PC-3 (cell line): ENCODE measurements around the gene USP40. TPM values are rescaled to one million over a fixed set of nuclear protein-coding genes. Genes with fewer than 3 reads are reported as not detected.

Experiments used
- ATAC-seq: fragments of 200-7000 bp; cut with Tn5 transposase; 2 replicates; pipeline ENCODE4 v1.9.1; 2020; ENCODE audit warnings: mild to moderate bottlenecking, moderate library complexity
- BruUV-seq: library from RNA; stranded (reverse); fragments of 400-500 nt; replicated peaks from 2 replicates; lab custom pipeline; 2021; lab: Mats Ljungman, UMichigan
- CTCF ChIA-PET: fragments of 300-600 bp; sonication (Branson Sonifier 250); formaldehyde crosslinking; loops from one replicate; lab custom pipeline; 2022; ENCODE audit warnings: antibody characterized with exemption; lab: Charles Lee
- POLR2A ChIA-PET: fragments of 300-600 bp; sonication (Branson Sonifier 250); formaldehyde crosslinking; loops from one replicate; lab custom pipeline; 2022; ENCODE audit warnings: antibody characterized with exemption; ENCODE audit not compliant: unreplicated experiment; lab: Charles Lee
- DNase-seq: peaks from one replicate; pipeline ENCODE4 v3.0.0-alpha.2; 2015
- H2AFZ ChIP-seq: fragments of 300-600 bp; sonication (generic); 2 replicates; pipeline ENCODE4 v1.6.0; 2016; ENCODE audit warnings: antibody characterized with exemption, low read length
- H3F3A ChIP-seq: fragments of 300-600 bp; sonication (generic); one replicate; pipeline ENCODE4 v1.6.0; 2017; ENCODE audit warnings: antibody characterized with exemption, low read length, control low read depth, mild to moderate bottlenecking; ENCODE audit not compliant: unreplicated experiment
- H3K27ac ChIP-seq: fragments of 300-600 bp; sonication (generic); 2 replicates; pipeline ENCODE4 v1.5.1; 2016; ENCODE audit warnings: mild to moderate bottlenecking, low read length
- H3K27me3 ChIP-seq: fragments of 300-600 bp; sonication (generic); 2 replicates; pipeline ENCODE4 v1.6.1; 2016; ENCODE audit warnings: low read length, mixed read lengths
- H3K36me3 ChIP-seq: fragments of 300-600 bp; sonication (generic); 2 replicates; pipeline ENCODE4 v1.6.1; 2016; ENCODE audit warnings: low read depth, mixed run types, low read length, mixed read lengths
- H3K4me1 ChIP-seq: fragments of 300-600 bp; sonication (generic); 2 replicates; pipeline ENCODE4 v1.5.1; 2016; ENCODE audit warnings: low read length; ENCODE audit not compliant: insufficient read depth
- H3K4me2 ChIP-seq: fragments of 300-600 bp; sonication (generic); 2 replicates; pipeline ENCODE4 v1.6.0; 2016; ENCODE audit warnings: low read length
- H3K4me3 ChIP-seq: fragments of 300-600 bp; sonication (generic); 2 replicates; pipeline ENCODE4 v1.5.1; 2016; ENCODE audit warnings: mild to moderate bottlenecking, low read length, mixed read lengths
- H3K79me2 ChIP-seq: fragments of 300-600 bp; sonication (generic); 2 replicates; pipeline ENCODE4 v1.6.1; 2017; ENCODE audit warnings: low read length, mixed read lengths
- H3K9ac ChIP-seq: fragments of 300-600 bp; sonication (generic); 2 replicates; pipeline ENCODE4 v1.6.0; 2016; ENCODE audit warnings: mild to moderate bottlenecking, low read length
- H3K9me2 ChIP-seq: fragments of 300-600 bp; sonication (generic); replicated peaks from 2 replicates; pipeline ENCODE4 v1.6.1; 2016; ENCODE audit warnings: mixed run types, low read length, mixed read lengths
- H3K9me3 ChIP-seq: fragments of 300-600 bp; sonication (generic); 2 replicates; pipeline ENCODE4 v1.6.1; 2016; ENCODE audit warnings: low read length, mixed read lengths
- H4K20me1 ChIP-seq: fragments of 300-600 bp; sonication (generic); 2 replicates; pipeline ENCODE4 v1.6.1; 2016; ENCODE audit warnings: low read length, mixed read lengths
- EZH2 ChIP-seq: fragments of 300-600 bp; sonication (generic); IDR thresholded peaks from one replicate; pipeline ENCODE4 v1.6.1; 2017; ENCODE audit warnings: antibody characterized with exemption, mild to moderate bottlenecking, low read length; ENCODE audit not compliant: unreplicated experiment
- EZH2phosphoT487 ChIP-seq: fragments of 300-600 bp; sonication (generic); IDR thresholded peaks from 2 replicates; pipeline ENCODE4 v1.6.1; 2018; ENCODE audit warnings: mild to moderate bottlenecking, antibody characterized with exemption, low read length, borderline replicate concordance
- intact Hi-C: fragments of 100-400 bp; cut with micrococcal nuclease; formaldehyde crosslinking; loops from 2 replicates; pipeline ENCODE4 v1.9.0; 2023
- total RNA-seq: library from RNA; depleted of rRNA; stranded (reverse); fragments of >200 nt; gene quantifications from 2 replicates; pipeline ENCODE4 v1.2.3, GENCODE V29; 2014
- TF ChIP-seq, protein P1 (sequence below): fragments of 300-600 bp; sonication (generic); conservative IDR thresholded peaks from 2 replicates; pipeline ENCODE4 v1.5.1; 2017; ENCODE audit warnings: antibody characterized with exemption, low read depth, mild to moderate bottlenecking, low read length

Gene USP40
- total RNA-seq, 1 experiment from 2014 or later: 32.1 TPM

DNA sequence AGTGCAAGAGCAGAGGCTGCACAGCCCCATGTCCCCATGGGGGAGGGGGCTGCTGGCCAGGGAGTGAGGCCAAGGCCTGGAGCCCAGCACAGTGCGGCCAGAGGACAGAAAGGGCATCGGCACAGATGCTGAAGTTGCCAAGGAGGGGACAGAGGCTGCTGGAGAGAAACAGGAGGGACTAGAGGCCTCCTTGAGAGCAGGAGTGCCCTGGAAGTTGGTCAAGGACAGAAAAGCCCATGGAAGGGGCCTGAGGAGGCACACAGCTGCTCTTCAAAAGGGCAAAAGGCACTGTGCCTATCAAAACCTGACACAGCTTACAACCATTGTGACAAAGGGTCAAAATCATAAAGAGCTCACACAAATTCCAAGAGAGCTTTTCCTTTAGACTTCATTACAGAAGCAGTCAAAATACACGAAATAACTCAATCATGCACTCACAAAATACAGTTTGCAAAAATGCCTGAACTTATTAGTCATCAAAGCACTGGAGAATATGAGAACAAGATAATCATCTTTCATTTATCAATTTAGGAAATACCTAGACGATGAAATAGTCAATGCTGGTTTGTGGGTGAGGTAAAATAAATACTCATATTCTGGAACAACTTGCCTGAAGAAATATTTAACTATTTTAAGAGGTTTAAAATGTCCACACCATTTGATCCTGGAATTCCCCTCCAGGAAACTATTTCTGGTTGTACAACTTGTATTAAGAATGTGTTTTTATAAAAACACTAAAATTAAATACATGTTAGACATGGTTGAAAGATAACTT lies 79.6 kb downstream of the USP40 start:
- intact Hi-C loops: loop anchor here (1.0 to 10.0 kb wide), 4 partner anchors 14 to 438 kb away; no protein-coding TSS in a partner anchor
- H4K20me1 ChIP-seq: no peaks in the 10 kb centered on the region
- DNase-seq (peak; percentile 94), ATAC-seq (peak; percentile 68)
- H3K4me3 ChIP-seq: peak overlapping the region; percentile 53; the same call in 1 of the 2 replicates
- H3K4me1 ChIP-seq: peaks cover 45% of the 10 kb centered on the region
- no peaks in the 10 kb centered on the region for H3K79me2 ChIP-seq
- no peaks in the 10 kb centered on the region for H3K27me3 ChIP-seq
- ChIA-PET CTCF (interaction anchor here (1.0 kb wide), 1 partner anchor 38 kb away, joined by 4 read pairs; no protein-coding TSS in a partner anchor), POLR2A (interaction anchor here (0.6 to 0.7 kb wide), 2 partner anchors 164 to 346 kb away, joined by 4 read pairs; no protein-coding TSS in a partner anchor)
- H3F3A ChIP-seq: peaks cover 18% of the 10 kb centered on the region
- H3K9me3 ChIP-seq: no peaks in the 10 kb centered on the region
- H3K9ac ChIP-seq: peak overlapping the region; percentile 87
- peak overlapping the region; percentile 100 for H3K27ac ChIP-seq
- 0 out of 2 replicates have a peak overlapping the region, but pooled peaks have one; percentile 2 for H2AFZ ChIP-seq
- TSS peak; percentile 43 for BruUV-seq
- peaks cover 27% of the 10 kb centered on the region for H3K36me3 ChIP-seq
- peak overlapping the region; percentile 84 for H3K4me2 ChIP-seq
- no peaks in the 10 kb centered on the region for H3K9me2 ChIP-seq
- TF ChIP-seq EZH2: no peak
- TF ChIP-seq, protein P1, sequence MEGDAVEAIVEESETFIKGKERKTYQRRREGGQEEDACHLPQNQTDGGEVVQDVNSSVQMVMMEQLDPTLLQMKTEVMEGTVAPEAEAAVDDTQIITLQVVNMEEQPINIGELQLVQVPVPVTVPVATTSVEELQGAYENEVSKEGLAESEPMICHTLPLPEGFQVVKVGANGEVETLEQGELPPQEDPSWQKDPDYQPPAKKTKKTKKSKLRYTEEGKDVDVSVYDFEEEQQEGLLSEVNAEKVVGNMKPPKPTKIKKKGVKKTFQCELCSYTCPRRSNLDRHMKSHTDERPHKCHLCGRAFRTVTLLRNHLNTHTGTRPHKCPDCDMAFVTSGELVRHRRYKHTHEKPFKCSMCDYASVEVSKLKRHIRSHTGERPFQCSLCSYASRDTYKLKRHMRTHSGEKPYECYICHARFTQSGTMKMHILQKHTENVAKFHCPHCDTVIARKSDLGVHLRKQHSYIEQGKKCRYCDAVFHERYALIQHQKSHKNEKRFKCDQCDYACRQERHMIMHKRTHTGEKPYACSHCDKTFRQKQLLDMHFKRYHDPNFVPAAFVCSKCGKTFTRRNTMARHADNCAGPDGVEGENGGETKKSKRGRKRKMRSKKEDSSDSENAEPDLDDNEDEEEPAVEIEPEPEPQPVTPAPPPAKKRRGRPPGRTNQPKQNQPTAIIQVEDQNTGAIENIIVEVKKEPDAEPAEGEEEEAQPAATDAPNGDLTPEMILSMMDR: no peak
- TF ChIP-seq EZH2phosphoT487: no peak

DNA sequence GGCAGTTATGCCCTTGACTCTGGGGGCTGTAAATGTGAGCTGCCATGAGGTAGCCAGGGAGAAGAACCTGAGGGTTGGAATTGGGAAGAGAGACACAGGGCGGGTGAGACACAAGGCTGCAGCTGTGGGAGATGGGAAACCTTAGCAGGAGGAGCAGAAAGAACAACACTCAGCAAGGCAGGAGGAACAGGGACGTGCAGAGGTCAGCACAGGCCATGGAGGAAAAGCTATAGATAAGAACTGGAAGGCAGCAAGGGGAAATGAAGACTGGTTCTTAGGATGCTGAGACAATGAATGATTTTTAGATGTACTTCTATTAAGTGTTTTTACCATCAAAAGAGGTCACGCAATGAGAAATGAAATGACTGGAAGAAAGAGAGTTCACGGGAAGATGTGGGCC lies 80.2 kb downstream of the USP40 start:
- TF ChIP-seq EZH2: no peak
- TF ChIP-seq EZH2phosphoT487: no peak
- TF ChIP-seq, protein P1: no peak
- Histone ChIP-seq H2AFZ (0 out of 2 replicates have a peak overlapping the region, but pooled peaks have one; percentile 2), H3F3A (peaks cover 18% of the 10 kb centered on the region), H4K20me1 (no peaks in the 10 kb centered on the region), H3K36me3 (peaks cover 26% of the 10 kb centered on the region), H3K79me2 (no peaks in the 10 kb centered on the region), H3K4me2 (peak overlapping the region; percentile 84), H3K9ac (peak overlapping the region; percentile 84), H3K27ac (peak overlapping the region; percentile 100), H3K9me3 (no peaks in the 10 kb centered on the region), H3K4me3 (0 out of 2 replicates have a peak overlapping the region, but pooled peaks have one; percentile 9), H3K4me1 (peaks cover 51% of the 10 kb centered on the region), H3K9me2 (no peaks in the 10 kb centered on the region), H3K27me3 (no peaks in the 10 kb centered on the region)
- no TSS peak for BruUV-seq
- ChIA-PET CTCF (interaction anchor here (1.0 kb wide), 1 partner anchor 37 kb away, joined by 4 read pairs; no protein-coding TSS in a partner anchor), POLR2A (interaction anchor here (0.6 to 0.7 kb wide), 2 partner anchors 165 to 347 kb away, joined by 4 read pairs; no protein-coding TSS in a partner anchor)
- no peak for ATAC-seq
- no peak for DNase-seq
- intact Hi-C loops: loop anchor here (2.0 to 10.0 kb wide), 3 partner anchors 14 to 438 kb away; no protein-coding TSS in a partner anchor
